DMS53 treated with DMSO at 0.1 percent for 48 hours (cell line): ENCODE results near the gene CDH1.
A peak's percentile ranks its signal among the peaks of the same experiment; 100 is the strongest.
"Not testable (repeated sequence)": the region's sequence is repeated elsewhere in the genome, so short reads cannot be mapped to it uniquely, and the experiment has no call there.

Experiments
- DNase-seq: peaks from one replicate; lab custom pipeline; 2025; ENCODE audit not compliant: unreplicated experiment; lab: John Stamatoyannopoulos, UW

Gene CDH1

DNA sequence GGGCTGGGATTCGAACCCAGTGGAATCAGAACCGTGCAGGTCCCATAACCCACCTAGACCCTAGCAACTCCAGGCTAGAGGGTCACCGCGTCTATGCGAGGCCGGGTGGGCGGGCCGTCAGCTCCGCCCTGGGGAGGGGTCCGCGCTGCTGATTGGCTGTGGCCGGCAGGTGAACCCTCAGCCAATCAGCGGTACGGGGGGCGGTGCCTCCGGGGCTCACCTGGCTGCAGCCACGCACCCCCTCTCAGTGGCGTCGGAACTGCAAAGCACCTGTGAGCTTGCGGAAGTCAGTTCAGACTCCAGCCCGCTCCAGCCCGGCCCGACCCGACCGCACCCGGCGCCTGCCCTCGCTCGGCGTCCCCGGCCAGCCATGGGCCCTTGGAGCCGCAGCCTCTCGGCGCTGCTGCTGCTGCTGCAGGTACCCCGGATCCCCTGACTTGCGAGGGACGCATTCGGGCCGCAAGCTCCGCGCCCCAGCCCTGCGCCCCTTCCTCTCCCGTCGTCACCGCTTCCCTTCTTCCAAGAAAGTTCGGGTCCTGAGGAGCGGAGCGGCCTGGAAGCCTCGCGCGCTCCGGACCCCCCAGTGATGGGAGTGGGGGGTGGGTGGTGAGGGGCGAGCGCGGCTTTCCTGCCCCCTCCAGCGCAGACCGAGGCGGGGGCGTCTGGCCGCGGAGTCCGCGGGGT lies at the start of gene CDH1:
Gene CDH1, plus strand, starts transcription at position 247 of the 684 bp plus-strand sequence. Its CDS starts 124 bp downstream, at position 371.
- DNase-seq = peak; percentile 74

- DNase-seq = no peak
These were observed 47.2 kb upstream of the CDH1 start for GRCh38 chr16:68689921-68690320.

DNA sequence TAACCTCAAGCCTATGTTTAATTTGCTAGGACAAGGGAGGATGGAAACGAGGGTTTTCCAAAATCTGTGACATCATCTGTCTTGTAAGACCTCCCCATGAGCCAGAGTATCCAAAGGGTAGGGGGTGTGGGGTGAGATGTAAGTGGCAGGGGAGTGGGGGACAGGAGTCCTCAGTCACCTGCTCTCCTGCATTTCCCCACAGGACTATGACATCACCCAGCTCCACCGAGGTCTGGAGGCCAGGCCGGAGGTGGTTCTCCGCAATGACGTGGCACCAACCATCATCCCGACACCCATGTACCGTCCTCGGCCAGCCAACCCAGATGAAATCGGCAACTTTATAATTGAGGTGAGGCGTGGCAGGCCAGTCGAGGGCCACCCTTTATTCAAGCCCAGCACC lies 41.5 kb upstream of the CDH1 start:
- no peak for DNase-seq

GRCh38 chr16:68696514-68696913 lies 40.6 kb upstream of the CDH1 start:
- DNase-seq = peak; percentile 21

DNA sequence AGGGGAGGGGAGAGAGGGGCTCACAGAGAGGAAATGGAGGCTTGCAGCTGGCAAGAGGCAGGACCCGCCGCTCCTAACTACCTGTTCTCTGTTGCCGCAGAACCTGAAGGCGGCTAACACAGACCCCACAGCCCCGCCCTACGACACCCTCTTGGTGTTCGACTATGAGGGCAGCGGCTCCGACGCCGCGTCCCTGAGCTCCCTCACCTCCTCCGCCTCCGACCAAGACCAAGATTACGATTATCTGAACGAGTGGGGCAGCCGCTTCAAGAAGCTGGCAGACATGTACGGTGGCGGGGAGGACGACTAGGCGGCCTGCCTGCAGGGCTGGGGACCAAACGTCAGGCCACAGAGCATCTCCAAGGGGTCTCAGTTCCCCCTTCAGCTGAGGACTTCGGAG lies 39.0 kb upstream of the CDH1 start:
- no peak for DNase-seq

DNA sequence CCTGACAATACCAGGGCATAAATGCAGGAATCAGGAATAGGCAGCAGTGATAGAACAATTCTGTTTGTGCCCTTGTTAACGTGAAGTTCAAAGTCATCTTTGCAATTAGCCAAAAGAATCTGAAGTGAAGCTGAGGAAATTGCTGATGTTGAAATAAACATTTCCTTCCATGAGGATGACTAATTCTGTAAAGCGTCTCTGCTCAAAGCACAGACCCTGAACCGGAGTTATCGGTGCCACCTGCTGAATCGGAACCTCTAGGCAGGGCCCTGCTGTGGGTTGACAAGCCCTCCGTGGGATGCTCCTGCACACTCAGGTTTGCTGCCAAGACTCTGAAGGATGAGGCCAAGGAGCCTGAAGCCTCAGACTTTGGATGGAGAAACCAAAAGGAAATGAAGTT lies 37.0 kb upstream of the CDH1 start:
- no peak for DNase-seq

DNA sequence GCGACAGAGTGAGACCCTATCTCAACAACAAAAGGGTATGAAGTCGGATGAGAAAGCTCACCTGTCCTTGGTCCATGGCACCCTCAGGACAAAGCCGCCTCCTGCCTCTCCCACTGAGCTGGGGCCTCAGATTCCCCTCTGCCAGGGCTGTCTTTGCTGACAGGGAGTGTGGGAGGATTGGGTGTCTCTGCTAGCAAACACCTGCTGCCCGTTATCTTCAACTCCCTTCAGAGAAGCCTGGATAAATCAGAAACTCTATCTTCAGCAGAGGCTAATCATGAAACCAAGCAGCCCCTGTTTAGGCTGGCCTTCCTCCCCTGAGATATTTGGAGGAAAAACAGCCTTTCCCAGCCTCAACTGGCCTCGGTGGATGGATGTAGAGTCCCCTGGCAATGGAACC lies 36.3 kb upstream of the CDH1 start:
- DNase-seq = no peak

DNA sequence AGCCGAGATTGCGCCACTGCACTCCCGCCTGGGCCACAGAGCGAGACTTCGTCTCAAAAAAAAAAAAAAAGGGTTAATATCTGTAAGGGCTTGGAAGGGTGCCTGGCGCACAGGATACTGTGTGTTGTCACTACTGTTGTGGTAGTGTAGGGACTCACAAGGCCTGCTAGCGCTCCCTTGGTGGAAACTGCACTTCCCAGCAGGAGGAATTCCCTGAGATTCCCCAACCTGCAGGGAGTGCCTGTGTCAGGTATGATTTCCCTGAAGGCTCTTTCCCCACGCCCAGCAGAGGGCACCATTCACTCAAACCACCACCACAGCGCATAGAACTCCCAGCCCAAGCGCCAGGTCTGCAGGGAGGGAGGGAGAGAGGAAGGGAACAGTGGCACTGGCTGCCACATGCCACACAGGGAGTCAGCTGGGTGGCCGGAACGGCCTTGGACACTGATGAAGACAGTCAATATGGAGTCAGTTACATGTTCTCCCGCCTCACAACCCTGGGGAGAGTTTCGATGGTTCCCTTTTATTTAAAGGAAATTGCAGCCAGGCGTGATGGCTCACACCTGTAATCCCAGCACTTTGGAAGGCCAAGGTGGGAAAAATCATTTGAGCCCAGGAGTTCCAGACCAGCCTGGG lies 32.7 kb upstream of the CDH1 start:
- DNase-seq = peak; percentile 79

DNA sequence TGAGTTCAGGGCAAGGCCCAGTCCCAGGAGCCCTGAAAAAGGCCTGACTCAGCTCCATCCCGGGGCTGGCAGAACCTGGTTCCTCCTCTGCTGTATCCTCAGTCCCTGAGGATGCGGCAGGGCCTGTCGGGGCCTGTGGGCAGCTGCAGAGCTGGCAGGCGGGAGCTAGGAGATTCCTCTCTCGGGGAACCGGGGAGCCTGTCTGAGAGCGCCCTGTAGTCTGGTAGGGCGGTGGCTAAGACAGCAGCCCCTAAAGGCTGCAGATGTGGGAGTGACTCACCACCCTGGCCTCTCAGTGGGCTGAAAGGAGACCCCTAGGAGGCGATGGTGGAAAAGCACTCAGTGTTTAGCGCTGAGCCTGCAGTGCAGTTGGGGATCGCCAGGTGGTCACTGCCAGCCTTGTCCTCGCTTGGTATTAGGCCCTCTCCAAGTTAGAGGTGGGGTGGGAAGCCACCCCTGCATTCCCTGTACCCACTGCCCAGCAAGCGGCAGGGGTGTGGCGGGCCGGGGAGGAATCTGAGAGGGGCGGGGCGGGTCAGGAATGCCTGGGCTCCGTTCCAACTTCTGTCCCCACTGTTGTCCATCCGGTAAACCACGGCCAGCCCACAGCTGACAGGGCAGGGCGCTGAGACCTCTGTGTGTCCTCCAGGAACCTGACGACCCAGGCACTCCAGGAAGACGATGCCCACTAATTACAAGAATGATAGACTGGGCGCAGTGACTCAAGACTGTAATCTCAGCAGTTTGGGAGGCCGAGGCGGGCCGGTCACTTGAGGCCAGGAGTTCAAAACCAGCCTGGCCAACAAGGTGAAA lies 29.5 kb upstream of the CDH1 start:
- no peak for DNase-seq

GRCh38 chr16:68710211-68710610 lies 26.9 kb upstream of the CDH1 start:
- DNase-seq = no peak

GRCh38 chr16:68711421-68712139 lies 25.5 kb upstream of the CDH1 start:
- no peak for DNase-seq

DNA sequence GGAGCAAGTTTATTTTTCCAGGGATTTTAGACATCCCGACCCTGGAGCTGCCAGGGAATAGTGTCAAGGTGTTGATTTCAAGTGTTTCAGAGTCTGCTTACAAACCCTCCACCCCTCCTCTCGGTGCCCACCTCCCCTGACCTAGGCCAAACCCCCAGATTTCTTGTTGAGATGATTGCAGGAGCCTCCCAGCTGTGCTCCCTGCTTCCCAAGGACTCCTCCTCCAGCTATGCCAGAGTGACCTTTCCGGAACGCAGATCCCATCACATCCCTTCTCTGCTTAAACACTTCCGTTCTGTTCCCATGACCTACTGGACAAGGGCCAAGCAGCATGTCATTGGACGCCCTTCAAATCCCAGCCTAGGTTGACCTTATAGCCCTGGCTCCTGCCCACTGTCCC lies 23.7 kb upstream of the CDH1 start:
- no peak for DNase-seq

DNA sequence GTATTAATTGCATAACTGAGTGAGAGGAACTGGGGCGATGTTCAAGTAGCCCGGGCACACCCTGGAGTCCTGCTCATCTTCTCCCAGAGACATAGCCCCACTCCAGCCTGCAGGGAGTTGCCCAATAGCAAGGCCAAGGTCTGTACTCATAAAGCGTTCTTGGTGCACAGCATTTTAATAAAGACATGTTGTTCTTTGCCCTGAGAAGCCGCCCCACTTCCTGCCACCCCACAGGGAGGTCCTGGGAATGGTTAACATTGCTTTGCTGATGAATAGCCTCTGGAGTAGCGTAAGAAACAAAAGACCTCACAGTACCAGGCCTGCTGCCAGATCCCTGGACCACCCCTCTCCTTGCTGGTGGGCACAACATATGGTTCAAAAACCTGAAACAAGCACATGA lies 21.6 kb upstream of the CDH1 start:
- DNase-seq = no peak

DNA sequence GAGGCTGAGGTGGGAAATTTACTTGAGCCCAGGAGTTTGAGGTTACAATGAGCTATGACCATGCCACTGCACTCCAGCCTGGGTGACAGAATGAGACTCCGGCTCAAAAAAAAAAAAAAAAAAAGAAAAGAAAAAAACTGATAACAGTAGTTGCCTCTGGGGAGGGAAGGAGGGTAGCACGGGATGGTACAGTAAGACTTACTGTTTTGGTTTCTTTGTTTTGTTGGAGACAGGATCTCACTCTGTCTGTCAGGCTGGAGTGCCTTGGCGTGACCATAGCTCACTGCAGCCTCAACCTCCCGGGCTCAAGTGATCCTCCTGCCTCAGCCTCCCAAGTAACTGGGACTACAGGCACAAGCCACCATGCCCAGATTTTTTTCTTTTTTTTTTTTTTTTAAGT lies 20.6 kb upstream of the CDH1 start:
- not testable (repeated sequence) for DNase-seq

DNA sequence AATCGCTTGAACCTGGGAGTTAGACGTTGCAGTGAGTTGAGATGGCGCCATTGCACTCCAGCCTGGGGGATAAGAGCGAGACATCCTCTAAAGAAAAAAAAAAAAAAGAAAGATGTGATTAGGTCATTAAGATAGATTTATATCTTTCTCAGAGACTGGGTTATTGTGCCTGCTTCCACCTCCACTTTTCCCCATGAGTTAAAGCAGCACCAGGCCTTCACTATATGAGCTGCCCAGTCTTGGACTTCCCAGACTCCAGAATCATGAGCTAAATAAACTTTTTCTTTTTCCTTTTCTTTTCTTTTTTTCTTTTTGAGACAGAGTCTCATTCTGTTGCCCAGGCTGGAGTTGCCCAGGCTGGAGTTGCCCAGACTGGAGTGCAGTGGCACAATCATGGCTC lies 19.4 kb upstream of the CDH1 start:
- no peak for DNase-seq

GRCh38 chr16:68718590-68718989 lies 18.5 kb upstream of the CDH1 start:
- DNase-seq = no peak

DNA sequence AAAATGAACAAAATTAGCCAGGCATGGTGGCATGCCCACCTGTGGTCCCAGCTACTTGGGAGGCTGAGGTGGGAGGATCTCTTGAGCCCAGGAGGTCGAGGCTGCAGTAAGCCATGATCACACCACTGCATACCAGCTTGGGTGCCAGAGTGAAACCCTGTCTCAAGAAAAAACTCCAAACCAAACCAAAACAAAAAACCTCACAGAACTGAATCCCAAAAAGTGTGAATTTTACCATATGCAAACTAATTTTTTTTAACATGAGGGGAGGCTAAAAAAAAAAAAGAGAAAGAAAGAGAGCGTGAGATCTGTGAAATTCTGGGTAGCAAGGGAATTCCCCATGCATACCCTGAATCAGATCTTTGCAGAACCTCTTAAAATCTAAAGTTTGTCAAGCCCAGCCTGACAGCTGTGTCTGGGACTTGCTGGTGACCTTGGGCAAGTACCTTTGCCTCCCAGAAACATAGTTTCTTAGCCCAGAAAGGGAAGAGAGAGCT lies 17.1 kb upstream of the CDH1 start:
- no peak for DNase-seq

DNA sequence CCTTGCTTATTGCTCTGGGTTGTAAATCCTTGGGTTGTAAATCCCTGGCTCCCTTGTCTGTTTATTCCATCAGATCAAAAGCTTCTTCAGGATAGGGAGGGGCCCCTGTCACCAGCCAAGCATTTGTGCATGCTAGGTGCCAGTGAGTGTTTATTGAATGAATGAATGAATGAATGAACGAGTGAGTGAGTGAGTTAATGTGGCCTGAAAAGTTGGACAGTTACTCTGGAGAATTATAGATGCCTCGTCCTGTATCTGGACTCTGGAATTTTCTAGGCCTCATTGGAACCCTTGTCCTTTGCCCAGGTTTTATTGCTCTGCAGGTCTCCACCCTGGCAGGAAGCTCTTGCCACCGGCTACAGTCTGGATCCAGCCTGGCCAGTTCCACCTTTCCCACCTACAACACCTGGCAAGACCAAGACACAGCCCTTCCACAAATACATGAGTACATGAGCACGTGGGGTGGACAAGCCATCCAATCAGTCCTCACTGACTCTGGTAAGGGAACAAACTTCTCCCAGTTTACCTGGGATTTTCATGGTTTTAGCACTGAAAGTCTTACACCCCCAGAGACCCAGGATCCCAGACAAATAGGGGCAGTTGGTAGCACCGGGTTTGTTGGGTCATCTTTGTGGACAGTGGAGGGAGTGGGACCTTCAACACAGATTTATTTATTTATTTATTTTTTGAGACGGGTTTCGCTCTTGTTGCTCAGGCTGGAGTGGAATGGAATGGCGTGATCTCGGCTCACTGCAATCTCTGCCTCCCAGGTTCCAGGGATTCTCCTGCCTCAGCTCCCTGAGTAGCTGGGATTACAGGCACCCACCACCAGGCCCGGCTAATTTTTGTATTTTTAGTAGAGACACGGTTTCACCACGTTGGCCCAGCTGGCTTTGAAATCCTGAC lies 14.7 kb upstream of the CDH1 start:
- no peak for DNase-seq

DNA sequence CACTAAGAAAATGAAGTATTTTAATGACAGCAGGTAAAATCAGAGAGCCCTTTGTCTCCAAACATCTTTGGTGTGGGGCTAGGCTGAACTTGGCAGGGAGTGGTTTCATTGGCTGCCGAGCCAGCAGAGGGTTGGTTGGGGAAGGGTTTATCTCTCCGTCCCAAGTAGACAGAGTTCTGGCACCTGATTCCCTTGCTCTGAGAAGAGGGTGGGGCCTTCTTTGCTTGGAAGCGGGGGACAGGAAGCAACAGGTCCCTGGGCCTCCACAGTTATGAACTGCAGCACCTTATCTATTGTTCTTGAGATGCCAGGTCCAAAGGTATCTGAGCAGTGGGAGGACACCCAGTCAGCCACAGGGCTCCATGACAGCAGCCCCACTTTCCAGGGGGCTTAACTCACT lies 12.3 kb upstream of the CDH1 start:
- DNase-seq = no peak

GRCh38 chr16:68728523-68728922 lies 8.6 kb upstream of the CDH1 start:
- DNase-seq = no peak
